Measurements from ENCODE around the gene GPX4.

The GPX4 gene

GRCh38 chr19:1130771-1131717, 27.2 kb downstream of the GPX4 start:
- DNase-seq (ENCODE audit: low read depth in 2 of 2) = no peak

GRCh38 chr19:1131718-1132551, 28.1 kb downstream of the GPX4 start:
- peak; percentile 88 to 92 for DNase-seq (ENCODE audit: low read depth in 2 of 2)

GRCh38 chr19:1132552-1133383, 29.0 kb downstream of the GPX4 start:
- no peak for DNase-seq (ENCODE audit: low read depth in 2 of 2)

GRCh38 chr19:1133471-1133929, 29.7 kb downstream of the GPX4 start:
- peak; percentile 79 for DNase-seq (ENCODE audit: low read depth in 2 of 2)

GRCh38 chr19:1134431-1134830, 30.6 kb downstream of the GPX4 start:
- DNase-seq (ENCODE audit: low read depth in 2 of 2) = no peak

- no peak for DNase-seq (ENCODE audit: low read depth in 2 of 2)
Observed at GRCh38 chr19:1135454-1135853, 31.7 kb downstream of the GPX4 start.

- DNase-seq (ENCODE audit: low read depth in 2 of 2) = no peak
Observed at GRCh38 chr19:1136201-1136600, 32.4 kb downstream of the GPX4 start.

GRCh38 chr19:1136621-1137317, 33.0 kb downstream of the GPX4 start:
- DNase-seq (ENCODE audit: low read depth in 2 of 2) = no peak

GRCh38 chr19:1138121-1138520, 34.3 kb downstream of the GPX4 start:
- no peak for DNase-seq (ENCODE audit: low read depth in 2 of 2)

- no peak for DNase-seq (ENCODE audit: low read depth in 2 of 2)
Observed at GRCh38 chr19:1139126-1139525, 35.3 kb downstream of the GPX4 start.

- DNase-seq (ENCODE audit: low read depth in 2 of 2) = no peak
Observed at GRCh38 chr19:1140272-1141027, 36.7 kb downstream of the GPX4 start.

- no peak for DNase-seq (ENCODE audit: low read depth in 2 of 2)
Observed at GRCh38 chr19:1141944-1142343, 38.1 kb downstream of the GPX4 start.

GRCh38 chr19:1143828-1144399, 40.1 kb downstream of the GPX4 start:
- DNase-seq (ENCODE audit: low read depth in 2 of 2) = no peak

- DNase-seq (ENCODE audit: low read depth in 2 of 2) = no peak
Observed at GRCh38 chr19:1144741-1145140, 40.9 kb downstream of the GPX4 start.

GRCh38 chr19:1145635-1146411, 42.0 kb downstream of the GPX4 start:
- DNase-seq (ENCODE audit: low read depth in 2 of 2) = no peak

- DNase-seq (ENCODE audit: low read depth in 2 of 2) = no peak
Observed at GRCh38 chr19:1146412-1146699, 42.6 kb downstream of the GPX4 start.

- DNase-seq (ENCODE audit: low read depth in 2 of 2) = no peak
Observed at GRCh38 chr19:1146858-1147780, 43.3 kb downstream of the GPX4 start.

GRCh38 chr19:1147934-1148549, 44.2 kb downstream of the GPX4 start:
- DNase-seq (ENCODE audit: low read depth in 2 of 2) = no peak
